Fibroblast of peridontal ligament (primary cell): ENCODE results near the gene CD36.

Source experiments
- DNase-seq: peaks from one replicate; pipeline ENCODE4 v3.0.0-alpha.2; 2010; ENCODE audit errors: extremely low read depth

Gene CD36

GRCh38 chr7:80624763-80625162 is 13.7 kb upstream of the CD36 start:
- DNase-seq: no peak

DNA sequence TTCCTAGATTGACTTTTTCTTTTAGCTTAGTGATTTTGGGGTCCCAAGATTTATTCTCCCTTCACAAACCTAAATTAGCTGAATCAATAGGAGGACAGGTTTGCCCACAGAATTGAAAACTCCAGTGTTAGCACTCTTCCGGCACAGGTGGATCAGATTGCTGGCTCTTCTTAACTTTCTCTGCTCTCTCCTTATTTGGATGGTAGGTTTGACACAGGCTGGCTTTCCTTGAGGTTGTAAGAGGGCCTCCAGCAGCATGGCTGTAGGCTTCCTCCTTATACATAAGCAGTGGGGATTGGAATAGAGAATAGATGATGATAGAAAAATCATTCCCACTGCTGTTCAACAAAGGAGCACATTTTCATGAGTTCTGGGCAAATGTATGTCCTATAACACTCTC is 9.4 kb upstream of the CD36 start:
- DNase-seq: no peak

DNA sequence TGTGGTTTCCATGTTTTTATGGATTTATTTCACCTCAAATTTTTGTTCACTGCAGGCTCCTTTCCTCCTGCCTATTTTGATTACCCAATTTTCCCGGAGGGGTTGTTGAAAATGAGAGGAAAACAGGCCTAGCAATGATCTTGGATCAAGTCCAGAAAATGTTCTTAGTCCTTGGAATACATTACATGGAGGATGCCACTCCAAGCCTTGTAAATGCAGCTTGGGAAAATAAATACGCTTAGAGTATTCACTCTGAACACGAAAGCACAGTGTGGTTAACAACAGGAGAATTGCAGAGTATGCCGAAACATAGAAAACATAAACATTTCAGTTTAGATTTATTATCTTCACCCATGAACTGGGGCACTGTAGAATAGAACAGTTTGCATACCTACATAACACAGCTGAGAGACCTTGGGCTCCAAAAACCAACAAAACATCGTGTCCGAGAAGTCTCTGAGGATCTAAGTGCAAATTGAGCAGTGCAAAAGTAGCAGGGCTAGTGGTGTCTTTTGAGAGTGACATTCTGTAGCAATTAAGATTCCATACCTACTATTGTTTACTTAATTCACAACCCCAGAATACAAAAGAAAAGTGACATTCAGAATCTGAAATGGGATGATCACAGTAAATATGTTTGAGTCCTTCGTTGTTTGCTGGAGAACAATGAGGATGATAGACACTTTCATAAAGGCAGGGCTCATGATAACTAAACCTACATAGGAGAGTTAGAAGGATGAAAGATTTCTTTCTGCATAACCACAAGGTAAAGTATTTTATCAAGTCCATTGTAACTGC is 7.6 kb upstream of the CD36 start:
- peak; percentile 74 for DNase-seq

DNA sequence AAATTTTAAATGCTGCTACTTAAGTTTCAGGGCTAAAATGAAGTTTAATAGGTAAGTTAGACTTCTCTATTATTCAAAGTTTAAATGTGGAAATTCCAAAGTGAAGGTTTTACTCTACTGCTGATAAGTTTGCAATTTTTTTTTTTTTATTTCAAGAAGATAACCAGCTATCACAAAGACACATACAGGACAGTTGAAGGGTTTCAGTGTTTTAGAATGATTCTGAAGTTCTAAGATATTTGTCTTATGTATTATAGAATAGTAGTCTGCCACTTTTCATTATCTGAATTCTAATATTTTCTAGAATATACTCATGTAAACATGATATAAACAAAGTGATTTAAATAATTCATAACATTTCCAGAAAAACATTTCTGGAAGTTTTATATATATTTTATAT is 7.0 kb upstream of the CD36 start:
- DNase-seq: no peak

DNA sequence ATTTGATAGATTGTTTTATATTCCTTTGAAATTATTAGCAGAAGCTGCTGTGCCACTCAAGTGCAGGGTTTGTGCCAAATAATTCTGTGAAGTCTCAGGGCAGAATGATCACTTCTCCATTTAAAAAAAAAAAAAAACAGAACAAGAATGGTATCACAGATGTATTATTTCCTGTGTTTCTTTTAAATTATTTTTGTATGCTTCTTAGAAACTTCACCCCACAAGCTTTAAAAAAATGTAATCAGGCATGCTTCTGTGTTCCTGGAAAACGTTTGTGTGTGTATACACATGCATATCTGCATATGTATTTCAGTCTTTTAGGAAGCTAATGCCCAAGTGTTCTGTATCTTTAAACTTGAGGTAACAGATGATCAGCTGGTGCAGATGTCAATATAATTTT is 6.3 kb upstream of the CD36 start:
- no peak for DNase-seq

DNA sequence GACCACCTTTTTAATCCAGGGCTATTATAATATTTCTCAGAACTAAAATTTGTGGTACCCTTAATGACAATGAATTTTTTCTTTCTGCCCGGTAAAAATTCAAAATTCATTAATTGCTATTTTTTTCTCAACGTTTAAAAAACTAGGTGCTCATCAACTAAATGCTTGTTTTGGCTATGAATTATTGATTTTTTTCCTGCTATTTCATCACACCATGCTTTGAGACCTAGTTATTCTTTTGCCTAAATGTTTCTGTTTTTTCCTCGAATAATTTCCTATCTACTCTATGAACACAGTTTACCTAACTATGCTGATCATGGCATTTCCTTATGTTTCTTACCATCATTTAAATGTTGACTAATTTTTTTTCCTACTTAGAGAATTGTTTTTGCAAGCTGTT is 5.6 kb upstream of the CD36 start:
- no peak for DNase-seq

- peak; percentile 90 for DNase-seq
Observed at GRCh38 chr7:80634505-80634904, 3.9 kb upstream of the CD36 start.

- peak; percentile 82 for DNase-seq
Observed at GRCh38 chr7:80635533-80635932, 2.9 kb upstream of the CD36 start.

DNA sequence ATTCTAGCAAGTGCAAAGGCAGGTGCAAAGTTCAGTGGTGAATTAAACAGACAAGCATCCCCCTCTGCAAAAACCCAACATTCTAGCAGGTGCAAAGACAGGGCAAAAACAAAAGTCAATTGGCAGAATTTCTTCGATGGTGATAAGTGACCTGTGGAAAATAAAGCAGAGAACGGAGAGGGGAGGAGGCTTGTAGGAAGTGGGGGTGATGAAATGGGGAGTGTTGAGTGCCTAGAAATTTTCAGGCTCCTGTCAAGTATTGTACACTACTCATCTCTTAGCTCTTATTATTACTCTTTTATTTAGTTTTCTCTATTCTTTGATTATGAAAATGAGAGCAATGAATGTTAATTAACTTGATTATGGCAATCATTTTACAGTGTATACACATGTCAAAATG is 2.4 kb upstream of the CD36 start:
- DNase-seq: no peak

- no peak for DNase-seq
Observed at GRCh38 chr7:80636709-80637108, 1.7 kb upstream of the CD36 start.

- DNase-seq: no peak
Observed at GRCh38 chr7:80637454-80637853, 988 bp upstream of the CD36 start.

- DNase-seq: no peak
Observed at GRCh38 chr7:80639011-80639410, 569 bp downstream of the CD36 start.

DNA sequence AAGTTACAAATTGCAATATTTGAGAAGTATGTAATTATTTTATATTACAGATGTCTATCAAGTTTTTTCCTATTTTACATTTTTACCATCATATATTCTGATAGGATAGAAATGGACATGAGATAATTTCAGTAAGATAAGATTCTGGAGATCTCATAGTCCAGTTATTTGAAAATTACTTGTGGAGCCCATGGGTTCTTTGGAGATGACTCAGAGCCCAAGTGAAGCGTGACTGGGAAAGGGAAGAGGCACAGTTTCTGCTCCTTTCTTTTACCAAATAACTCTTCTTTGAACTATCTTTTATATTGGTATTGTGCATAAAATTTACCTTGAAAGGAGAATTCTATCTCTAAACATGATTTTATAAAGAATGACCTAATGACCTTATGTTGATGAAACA is 2.4 kb downstream of the CD36 start:
- peak; percentile 88 for DNase-seq

DNA sequence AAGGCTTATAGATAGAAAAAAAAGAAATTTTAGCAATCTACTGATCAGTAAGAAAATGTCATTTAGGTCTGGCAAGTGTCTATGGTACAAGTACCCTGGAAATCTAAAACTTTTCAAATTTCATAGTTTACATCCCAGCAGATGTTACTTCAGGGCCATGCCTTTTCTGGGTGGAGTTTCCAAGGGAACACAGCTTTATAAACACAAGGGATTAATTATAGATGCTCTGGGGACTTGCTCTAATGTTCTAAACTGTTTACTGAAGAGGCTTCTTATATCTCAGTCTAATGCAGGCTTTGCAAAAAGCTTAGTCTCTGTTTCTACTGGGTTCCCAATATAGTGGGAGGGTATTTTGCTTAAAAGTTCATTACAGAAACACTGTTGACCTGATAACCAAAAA is 3.1 kb downstream of the CD36 start:
- peak; percentile 74 for DNase-seq

- no peak for DNase-seq
Observed at GRCh38 chr7:80642871-80643270, 4.4 kb downstream of the CD36 start.

DNA sequence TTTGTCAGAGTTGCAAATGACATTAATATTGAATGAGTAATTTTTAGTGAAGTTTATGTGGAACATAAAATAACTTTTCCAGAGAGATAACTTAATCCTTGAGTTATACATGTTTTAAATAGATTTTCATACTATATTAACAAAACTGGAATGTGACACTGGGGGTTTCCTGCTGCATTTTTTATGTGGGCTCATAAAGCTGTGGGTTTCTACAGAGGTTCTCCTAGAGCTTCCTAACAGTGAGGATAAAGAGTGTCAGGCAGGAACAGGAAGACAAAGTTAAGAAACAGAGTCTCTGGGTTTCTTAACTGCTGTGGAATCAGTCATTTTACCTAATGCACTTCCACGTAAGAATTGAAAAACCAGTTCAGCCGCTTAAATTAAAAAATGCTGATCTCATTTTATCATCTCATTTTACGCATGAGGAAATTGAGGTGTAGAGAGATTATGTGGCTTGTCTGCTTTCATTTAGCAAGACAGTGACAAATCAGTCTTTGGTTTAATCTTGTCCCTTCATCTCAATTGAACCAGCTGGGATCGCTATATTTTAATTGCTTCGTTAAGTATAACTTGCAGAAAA is 5.0 kb downstream of the CD36 start:
- no peak for DNase-seq

DNA sequence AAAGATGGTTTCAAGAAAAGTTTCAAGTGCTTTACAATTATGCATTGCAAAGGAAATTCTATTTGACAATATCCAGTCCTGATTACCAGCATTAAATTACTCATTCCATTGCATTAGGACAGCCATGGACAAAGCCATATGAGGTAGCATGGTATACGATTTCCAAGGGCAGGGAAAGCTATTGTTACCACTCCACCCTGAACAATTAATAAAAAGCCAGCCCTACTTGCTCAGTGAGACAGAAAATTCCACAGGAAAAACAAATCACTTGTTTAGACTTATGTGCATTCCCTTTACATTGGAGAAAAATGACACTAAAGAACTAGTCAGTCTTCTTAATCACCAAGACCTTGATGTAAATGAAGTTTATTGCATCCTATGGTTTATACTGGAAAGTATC is 5.6 kb downstream of the CD36 start:
- DNase-seq: no peak

- DNase-seq: no peak
Observed at GRCh38 chr7:80646083-80646865, 7.8 kb downstream of the CD36 start.

- no peak for DNase-seq
Observed at GRCh38 chr7:80647436-80647835, 9.0 kb downstream of the CD36 start.

- no peak for DNase-seq
Observed at GRCh38 chr7:80648031-80648600, 9.7 kb downstream of the CD36 start.

- no peak for DNase-seq
Observed at GRCh38 chr7:80649011-80649410, 10.6 kb downstream of the CD36 start.

DNA sequence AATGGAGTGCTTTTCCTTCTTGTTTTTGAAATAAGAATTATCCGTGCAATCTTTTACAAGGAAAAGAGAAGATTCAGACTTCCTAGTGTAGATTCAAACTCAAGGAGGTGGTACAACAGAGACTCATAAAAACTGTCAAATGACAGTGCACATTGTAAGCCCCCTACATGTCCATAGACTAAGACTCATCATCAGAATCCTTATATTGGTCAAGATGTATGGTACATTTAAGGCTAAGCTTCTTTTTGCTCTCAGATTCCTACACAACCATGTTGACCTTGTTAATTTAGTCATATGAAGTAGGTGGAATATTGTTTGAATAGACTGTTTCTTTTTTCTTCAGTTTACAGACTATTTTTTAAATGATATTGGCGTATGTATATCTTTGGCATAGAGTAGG is 11.6 kb downstream of the CD36 start:
- DNase-seq: no peak

DNA sequence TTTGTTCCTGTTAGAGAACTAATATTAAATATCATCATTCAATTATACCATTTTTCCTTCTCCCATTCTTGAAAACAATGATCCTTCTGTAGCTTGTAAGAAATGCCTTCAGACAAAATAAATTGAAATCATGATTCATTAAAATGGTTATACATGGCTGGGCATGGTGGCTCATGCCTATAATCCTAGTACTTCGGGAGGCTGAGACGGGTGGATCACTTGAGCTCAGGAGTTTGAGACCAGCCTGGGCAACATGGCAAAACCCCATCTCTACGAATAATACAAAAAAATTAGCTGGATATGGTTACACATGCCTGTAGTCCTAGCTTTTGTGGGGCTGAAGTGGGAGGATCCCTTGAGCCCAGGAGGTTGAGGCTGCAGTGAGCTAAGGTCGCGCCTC is 13.0 kb downstream of the CD36 start:
- no peak for DNase-seq
